SJCRH30 (cell line): ENCODE results near the gene RERGL. TPM values are rescaled to one million over a fixed set of nuclear protein-coding genes. Genes with fewer than 3 reads are reported as not detected.
"Not testable (repeated sequence)": the region's sequence is repeated elsewhere in the genome, so short reads cannot be mapped to it uniquely, and the experiment has no call there.

Experiments used
- DNase-seq, 2 experiments: peaks; one replicate each; pipeline ENCODE4 v3.0.0-alpha.2; 2015 to 2020
- H3K27ac ChIP-seq: fragments of 250-450 bp; sonication (Bioruptor Pico); 2 replicates; pipeline ENCODE4 v1.5.1; 2020; ENCODE audit warnings: mild to moderate bottlenecking, moderate library complexity
- H3K27me3 ChIP-seq: fragments of 250-450 bp; sonication (Bioruptor Pico); 2 replicates; pipeline ENCODE4 v1.5.1; 2020; ENCODE audit warnings: mild to moderate bottlenecking, moderate library complexity
- H3K36me3 ChIP-seq: fragments of 250-450 bp; sonication (Bioruptor Pico); 2 replicates; pipeline ENCODE4 v1.5.1; 2020; ENCODE audit warnings: mild to moderate bottlenecking, moderate library complexity
- H3K4me1 ChIP-seq: fragments of 250-450 bp; sonication (Bioruptor Pico); 2 replicates; pipeline ENCODE4 v1.5.1; 2020; ENCODE audit warnings: mild to moderate bottlenecking, moderate library complexity
- H3K4me3 ChIP-seq: fragments of 250-450 bp; sonication (Bioruptor Pico); 2 replicates; pipeline ENCODE4 v1.5.1; 2020; ENCODE audit warnings: mild to moderate bottlenecking, moderate library complexity
- H3K9me3 ChIP-seq: fragments of 250-450 bp; sonication (Bioruptor Pico); replicated peaks from 2 replicates; pipeline ENCODE4 v1.5.1; 2020; ENCODE audit warnings: mild to moderate bottlenecking, moderate library complexity
- total RNA-seq: library from RNA; depleted of rRNA; stranded (reverse); fragments of >200 nt; shearing (Covaris generic); gene quantifications from 2 replicates; pipeline ENCODE4 v1.2.3, GENCODE V29; 2014; rRNA removed

The RERGL gene
- total RNA-seq, 1 experiment from 2014 or later: not detected

DNA sequence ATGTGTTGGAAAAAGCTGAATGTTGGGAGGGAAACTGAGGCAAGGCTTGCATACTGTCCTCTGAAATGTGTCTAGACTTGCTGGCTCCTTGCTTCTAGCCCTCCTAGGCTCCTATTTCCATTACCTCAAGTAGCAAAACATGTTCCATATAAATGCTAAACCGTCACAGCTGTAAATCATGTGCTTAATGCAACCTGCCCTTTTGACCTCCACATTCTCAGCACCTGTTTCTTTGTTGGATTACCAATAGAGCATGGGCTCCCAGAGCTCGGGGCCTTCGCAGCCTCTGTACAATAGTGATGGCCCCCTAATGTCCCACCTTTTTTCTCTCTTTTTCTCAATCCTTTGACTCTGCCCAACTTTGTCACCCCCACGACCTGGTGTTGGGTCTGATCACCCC is 23.3 kb downstream of the RERGL start:
- H3K27ac ChIP-seq: peak overlapping the region; percentile 51
- DNase-seq: peak; percentile 47 to 60
- H3K36me3 ChIP-seq: 0 out of 2 replicates have a peak, but pooled peaks cover 2% of the 10 kb centered on the region
- H3K9me3 ChIP-seq: peaks cover 3% of the 10 kb centered on the region; the same call in 1 of the 2 replicates
- H3K4me1 ChIP-seq: peaks cover 14% of the 10 kb centered on the region
- no peak overlapping the region for H3K4me3 ChIP-seq
- H3K27me3 ChIP-seq: no peaks in the 10 kb centered on the region

- DNase-seq, H3K27me3 ChIP-seq, H3K9me3 ChIP-seq, H3K36me3 ChIP-seq, H3K27ac ChIP-seq, H3K4me3 ChIP-seq: not testable (repeated sequence)
- H3K4me1 ChIP-seq: peaks cover 12% of the 10 kb centered on the region
Measured at GRCh38 chr12:18062867-18063266, 27.1 kb downstream of the RERGL start.

GRCh38 chr12:18057051-18057450 is 32.9 kb downstream of the RERGL start:
- Histone ChIP-seq H3K36me3 (no peaks in the 10 kb centered on the region), H3K4me1 (peaks cover 23% of the 10 kb centered on the region), H3K27ac (peak overlapping the region; percentile 83), H3K4me3 (no peak overlapping the region), H3K9me3 (peaks cover 4% of the 10 kb centered on the region; the same call in 1 of the 2 replicates), H3K27me3 (no peaks in the 10 kb centered on the region)
- peak; percentile 86 to 92 for DNase-seq

DNA sequence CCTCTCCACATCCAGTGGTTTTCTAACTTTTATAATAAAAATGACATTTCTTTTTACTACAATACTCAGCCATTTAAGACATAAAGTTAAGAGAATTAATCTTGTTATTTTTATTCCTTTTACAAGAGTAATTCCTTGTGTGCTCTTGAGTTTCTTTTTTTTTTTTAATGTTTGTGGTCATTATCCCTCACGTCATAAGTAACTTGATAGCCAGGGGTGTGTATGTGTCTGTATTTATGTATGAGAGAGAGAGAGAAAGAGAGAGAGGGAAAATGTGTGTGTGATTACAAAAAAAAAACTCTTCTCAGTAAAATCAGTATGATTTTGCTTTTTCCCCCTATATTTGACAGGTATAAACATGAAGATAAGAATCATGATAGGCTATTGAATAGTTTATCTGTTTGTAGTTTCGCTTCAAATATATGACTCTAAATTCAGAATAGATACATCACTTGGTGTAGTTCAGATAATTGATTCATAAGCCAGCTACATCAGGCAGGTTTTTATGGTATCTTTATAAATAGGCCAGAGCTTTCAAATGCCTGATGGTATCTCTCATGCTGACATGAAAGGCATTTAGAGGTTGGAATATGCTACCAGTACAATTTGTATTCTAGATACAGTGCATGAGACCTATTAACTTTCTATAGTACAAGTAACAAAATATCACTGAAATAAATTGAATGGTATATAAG is 34.9 kb downstream of the RERGL start:
- H3K4me1 ChIP-seq: peaks cover 23% of the 10 kb centered on the region
- no peak overlapping the region for H3K4me3 ChIP-seq
- no peaks in the 10 kb centered on the region for H3K27me3 ChIP-seq
- H3K36me3 ChIP-seq: no peaks in the 10 kb centered on the region
- DNase-seq: peak in 1 of 2 experiments; percentile 47
- H3K9me3 ChIP-seq: no peaks in the 10 kb centered on the region; the same call in 1 of the 2 replicates
- H3K27ac ChIP-seq: no peak overlapping the region; the same call in 1 of the 2 replicates

DNA sequence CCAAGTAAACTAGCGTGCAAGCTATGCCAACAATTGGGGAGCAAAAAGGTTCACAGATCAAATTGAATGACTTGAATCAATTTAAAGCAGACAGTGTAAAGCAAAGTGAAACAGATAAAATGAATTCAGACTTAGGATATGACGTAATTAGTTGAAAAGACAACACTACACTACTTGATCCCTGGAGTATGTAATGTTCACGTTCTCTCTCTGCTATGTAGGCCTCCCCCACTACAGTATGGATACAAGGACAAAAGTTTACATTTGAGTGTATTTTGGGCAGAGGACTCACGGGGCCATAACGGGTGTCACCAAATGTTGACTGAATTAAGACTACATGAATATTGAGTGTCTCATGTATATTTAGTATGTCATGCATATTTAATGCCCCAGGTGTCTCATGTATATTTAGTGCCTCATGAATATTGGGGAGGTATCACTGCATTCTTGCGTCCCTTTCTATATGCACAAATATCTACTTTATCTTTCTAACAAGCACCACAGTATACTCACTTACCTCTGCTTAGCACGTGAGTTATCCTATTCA is 44.5 kb downstream of the RERGL start:
- DNase-seq: no peak
- Histone ChIP-seq H3K9me3 (no peaks in the 10 kb centered on the region; the same call in 1 of the 2 replicates), H3K27me3 (no peaks in the 10 kb centered on the region), H3K36me3 (no peaks in the 10 kb centered on the region), H3K4me3 (no peak overlapping the region), H3K4me1 (no peaks in the 10 kb centered on the region), H3K27ac (no peak overlapping the region)

- H3K36me3 ChIP-seq, DNase-seq, H3K4me3 ChIP-seq, H3K9me3 ChIP-seq, H3K27ac ChIP-seq, H3K4me1 ChIP-seq, H3K27me3 ChIP-seq: not testable (repeated sequence)
Measured at GRCh38 chr12:18040060-18040742, 49.8 kb downstream of the RERGL start.

Other genes starting within 250 kb of the RERGL start
- gene PIK3C2G, start 171.3 kb upstream of the RERGL start, total RNA-seq: 0.04 TPM in 1 of 2 replicates, not detected in the other